GM21367 (cell line): Measurements from ENCODE around the gene UNK.

ENCODE experiments used
- ATAC-seq: cut with Tn5 transposase; IDR thresholded peaks from one replicate; pipeline ENCODE4 v1.9.1; 2021; ENCODE audit not compliant: unreplicated experiment

UNK gene

DNA sequence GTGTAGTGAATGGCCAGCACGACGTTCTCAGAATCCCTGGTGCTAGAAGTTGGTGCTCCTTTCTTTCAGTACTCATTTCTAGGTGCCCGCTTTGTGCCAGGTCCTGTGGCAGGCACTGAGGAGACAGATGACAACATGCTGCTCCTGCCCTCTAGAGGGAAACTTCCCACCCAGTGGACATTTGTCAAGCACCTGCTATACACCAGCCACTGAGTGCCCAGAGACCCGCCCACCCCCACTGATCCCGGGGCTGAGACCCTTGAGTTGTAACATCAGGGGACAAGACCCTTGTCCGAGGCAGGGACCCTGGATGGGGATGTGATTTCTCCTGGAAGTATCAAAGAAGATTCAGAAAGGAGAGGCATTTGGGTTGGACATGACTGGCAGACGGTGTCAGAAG is 34.5 kb downstream of the UNK start:
- no peak for ATAC-seq

DNA sequence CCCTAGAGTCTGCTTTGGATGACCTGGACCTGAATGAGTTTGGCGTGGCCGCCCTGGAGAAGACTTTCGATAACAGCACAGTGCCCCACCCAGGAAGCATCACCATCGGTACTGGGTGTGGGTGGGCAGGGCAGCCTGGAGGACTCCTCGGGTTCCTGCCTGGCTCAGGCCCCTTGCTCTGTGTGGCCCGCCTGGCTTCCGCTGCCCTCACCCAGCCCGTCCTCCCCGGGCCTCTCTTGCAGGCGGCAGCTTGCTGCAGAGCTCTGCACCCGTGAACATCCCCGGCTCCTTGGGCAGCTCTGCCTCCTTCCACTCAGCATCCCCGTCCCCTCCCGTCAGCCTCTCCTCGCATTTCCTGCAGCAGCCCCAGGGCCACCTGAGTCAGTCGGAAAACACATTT is 35.1 kb downstream of the UNK start:
- no peak for ATAC-seq

DNA sequence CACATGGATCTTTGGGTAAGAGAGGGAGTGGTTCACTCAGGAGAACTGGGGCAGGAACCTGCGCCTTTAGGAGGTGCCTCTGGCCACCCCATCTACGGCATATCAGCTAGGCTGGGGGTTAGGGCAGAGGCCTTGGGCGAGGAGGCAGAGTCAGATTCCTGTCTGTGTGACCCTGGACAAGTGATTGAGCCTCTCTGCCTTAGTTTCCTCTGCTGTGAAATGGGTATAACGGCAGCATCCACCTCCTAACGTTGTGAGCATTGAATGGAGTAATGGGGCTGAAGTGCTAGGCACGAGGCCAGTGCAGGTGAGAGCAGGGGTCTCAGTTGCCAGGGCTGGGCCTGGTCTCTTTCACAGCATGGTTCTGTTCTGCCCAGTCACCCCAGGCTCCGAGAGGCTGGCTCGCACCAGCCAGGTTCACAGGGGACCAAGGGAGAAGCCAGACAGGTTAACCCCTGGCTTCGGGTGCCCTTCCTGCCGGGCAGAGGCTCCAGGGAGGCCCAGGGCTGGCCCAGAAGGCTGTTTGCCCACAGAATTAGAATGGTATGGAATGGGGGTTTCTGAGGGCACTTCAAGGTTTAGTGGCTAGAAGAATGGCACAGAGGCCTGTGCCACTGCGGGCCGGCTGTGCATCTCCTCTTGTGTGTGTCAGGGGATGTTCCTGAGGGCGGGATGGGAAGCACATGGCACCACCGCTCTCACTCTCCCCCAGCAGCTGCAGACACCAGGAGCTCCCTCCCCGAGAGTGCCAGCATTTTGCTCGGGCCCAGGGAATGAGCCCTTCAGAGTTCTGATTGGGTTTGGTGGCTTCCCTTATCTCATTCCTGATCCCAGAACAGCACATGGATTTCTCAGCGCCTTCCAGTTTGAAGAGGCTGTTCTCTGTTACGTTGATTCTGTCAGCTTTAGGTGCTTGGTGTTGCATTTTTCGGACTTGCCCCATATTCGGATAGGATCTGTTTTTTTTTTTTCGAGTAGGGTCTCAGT is 35.8 kb downstream of the UNK start:
- no peak for ATAC-seq

DNA sequence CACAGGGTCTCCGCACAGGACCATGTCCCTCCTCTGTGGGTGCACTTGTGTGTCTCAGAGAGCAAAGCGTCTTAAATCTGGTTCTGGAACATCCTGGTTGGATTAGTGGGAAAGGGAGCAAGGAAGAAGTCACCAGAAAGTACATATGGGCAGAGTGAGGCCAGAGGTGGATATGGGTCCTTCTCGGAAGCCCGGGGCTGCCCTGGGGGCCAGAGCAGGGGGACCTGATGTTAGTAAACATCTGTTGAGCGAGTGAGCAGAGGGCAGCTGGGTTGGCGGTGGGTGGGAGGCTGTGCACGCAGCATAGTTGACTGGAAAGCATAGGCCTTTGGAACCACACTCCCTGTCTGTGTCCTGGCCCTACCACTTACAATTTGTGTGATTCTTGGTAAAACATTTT is 36.9 kb downstream of the UNK start:
- no peak for ATAC-seq

DNA sequence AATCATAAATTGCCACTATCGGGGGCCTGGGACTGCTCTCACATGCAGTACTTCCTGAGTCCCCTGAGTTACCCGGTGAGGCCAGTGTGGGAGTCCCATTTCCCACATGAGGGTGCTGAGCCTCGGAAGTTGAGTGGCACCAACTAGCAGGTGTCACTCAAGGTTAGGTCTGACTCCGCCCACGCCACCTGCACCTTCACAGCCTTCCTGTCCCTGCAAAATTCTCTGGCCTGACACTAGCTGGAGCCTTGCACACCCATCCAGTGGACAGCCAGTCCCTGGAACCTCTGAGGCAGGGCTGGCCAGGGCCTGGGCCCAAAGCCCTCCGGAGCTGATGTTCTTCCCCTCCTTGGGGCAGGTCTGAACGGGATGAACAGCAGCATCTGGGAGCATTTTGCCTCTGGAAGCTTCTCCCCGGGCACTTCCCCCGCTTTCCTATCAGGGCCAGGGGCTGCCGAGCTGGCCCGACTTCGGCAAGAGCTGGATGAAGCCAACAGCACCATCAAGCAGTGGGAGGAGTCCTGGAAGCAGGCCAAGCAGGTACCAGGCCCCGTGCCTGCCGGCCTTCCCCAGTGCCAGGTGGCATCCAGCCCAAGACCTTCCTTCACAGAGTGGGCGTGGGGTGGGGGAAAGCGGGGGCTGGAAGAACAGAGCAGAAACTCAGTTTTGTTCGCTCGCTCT is 37.7 kb downstream of the UNK start:
- ATAC-seq: no peak

DNA sequence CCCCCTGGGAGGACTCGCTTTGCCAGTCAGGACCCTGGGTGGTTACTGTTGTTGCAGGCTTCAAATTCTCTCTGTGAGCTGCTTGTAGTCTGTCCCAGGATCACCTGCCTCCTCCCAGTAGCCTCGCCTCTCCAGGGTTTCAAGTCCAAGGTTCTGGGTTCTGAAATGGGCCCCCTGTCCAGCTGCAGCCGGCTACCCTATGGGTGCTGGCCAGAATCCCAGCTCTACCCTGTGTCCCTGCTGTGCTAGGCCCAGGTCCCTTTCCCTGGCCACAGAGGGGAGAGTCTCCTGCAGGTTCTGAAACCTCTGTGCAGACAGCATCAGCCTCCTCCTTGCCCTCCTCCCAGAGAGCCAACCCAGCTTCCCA is 38.2 kb downstream of the UNK start:
- no peak for ATAC-seq

DNA sequence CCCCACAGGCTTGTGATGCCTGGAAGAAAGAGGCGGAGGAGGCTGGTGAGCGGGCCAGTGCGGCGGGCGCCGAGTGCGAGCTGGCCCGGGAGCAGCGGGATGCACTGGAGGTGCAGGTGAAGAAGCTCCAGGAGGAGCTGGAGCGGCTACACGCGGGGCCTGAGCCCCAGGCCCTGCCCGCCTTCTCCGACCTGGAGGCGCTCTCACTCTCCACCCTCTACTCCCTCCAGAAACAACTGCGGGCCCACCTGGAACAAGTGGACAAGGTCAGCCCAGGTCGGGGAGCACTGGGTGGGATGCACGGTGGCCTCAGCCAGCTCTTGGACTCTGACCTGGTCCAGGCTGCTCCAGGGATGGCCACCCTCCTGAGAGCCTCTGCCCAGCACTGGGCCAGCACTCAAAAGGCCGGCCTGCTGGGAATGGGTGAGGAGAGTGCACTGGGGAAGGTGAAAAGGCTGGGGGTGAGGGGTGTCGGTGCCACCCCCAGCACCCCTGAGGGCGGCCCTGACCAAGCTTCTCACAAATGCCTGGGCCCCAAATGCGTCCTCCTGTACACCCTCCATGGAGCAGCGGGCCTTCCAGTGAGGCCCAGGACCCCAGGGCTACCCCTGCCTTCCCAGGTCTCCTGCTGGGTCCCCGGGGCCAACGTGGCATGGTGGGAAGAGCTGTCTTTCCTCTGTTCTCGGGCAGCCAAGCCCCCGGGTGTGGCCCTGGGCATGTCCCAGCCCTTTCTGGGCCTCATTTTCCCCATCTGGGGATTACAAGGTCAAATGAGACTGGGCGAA is 38.8 kb downstream of the UNK start:
- no peak for ATAC-seq

DNA sequence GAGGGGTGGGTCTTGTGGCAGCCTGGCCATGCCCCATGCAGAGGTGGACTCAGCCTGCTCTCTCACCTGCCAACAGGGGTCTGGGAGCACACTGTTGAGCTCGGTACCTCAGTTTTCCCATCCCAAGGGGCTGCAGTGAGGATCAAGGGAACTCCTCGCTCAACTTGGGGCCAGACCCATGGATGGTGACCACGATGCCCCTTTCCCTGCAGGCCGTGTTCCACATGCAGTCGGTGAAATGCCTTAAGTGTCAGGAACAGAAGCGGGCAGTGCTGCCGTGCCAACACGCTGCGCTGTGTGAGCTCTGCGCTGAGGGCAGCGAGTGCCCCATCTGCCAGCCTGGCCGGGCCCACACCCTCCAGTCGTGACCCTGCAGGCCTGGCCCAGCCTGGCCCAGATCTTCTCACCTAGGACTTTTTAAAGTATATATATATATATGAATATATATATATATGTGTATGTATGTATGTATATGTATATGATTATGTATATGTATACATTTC is 39.5 kb downstream of the UNK start:
- ATAC-seq: no peak

DNA sequence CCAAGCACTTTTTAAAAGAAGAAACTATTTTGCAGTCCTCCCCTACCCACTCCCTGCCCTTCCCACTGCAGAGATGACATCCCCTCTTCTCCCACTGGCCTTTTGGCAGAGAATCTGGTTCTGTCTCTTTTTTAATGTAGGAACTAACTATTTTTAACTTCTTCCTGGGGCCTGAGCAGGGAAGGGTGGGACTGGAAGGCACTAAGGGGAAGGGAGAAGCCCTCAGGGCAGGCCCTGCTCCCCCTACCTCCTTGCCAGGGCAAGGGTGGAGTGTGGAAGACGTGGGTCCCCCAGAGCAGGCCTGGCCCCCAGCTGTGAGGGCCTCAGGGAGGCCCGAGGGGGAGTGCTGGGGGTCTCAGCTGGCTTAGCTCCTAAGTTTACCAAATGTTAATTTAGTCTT is 40.1 kb downstream of the UNK start:
- ATAC-seq: no peak

DNA sequence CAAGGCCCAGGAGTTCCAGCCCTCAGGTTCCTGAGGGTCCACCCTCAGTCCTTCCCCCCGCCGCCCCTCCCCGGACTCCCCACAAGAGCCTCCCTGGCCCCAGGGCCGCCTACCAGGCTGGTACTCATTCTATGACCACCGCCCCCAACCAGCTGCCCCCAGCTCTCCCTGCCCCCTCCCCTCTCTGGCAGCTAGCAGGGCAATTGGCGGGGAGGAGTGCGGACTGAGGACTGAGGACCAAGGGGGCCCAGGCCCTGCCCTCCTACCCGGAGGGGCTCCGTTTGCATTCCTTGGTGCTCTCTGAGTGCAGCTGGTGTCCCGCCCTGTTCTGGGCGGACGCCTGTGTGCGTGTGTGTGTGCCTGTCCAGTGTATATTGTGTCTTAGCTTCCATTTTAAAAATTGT is 40.5 kb downstream of the UNK start:
- no peak for ATAC-seq

DNA sequence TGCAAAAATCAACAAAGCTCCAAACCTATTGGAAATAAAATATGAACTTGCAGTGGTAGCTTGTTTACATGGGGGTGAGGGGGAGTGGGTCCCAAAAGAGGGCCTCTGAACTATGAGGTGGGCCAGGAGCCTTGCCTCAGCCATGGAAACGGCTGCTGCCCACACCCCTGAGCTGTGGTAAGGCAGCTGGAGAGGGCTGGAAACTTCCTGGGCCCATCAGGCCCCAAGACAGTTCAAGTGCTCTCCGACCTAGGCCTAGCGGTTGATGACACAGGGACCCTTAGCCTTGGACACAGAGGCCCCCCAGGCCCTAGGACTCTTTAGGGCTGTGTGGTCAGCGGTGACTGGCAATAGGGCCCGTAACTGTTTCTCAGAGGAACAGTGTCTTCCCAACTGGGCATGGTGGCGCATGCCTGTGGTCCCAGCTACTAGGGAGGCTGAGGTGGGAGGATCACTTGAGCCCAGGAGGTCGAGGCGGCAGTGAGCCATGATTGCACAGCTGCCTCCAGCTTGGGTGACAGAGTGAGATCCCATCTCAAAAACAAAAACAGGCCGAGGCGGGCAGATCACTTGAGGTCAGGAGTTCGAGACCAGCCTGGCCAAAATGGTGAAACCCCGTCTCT is 41.3 kb downstream of the UNK start:
- no peak for ATAC-seq

DNA sequence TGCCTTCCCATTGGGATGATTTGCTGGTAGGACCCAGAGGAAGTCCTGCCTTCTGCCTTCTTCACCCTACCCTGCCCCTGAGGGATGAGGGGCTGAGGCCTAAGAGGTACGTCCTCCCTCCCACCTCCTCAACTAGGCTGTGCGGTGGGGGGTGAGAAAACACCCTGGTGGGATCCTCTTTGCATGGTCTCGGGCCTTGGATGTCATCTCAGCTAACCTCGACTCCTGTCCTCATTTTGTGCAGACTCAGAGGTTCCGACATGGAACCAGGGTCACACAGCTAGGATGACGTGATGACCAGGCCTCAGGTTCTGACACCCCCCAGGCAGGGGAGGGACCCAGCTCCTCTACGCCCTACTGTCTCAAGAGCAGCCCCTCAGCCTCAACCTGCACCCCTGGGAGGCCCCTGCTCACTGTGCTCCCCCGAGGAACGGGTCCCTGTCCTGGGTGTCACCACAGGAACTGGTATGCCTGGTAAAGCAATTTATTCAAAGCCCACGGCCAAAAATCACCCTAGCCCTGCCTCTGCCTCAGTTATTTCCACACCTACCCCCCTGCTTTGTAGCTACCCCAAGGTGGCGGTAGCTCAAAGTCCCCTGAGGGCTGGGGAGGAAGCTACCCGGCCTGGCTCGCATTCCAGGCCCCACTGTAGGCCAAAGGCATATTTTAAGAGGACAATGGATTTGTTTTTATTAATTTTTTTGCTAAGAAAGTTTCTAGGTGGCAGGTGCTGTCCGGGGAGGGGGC is 42.1 kb downstream of the UNK start:
- no peak for ATAC-seq

DNA sequence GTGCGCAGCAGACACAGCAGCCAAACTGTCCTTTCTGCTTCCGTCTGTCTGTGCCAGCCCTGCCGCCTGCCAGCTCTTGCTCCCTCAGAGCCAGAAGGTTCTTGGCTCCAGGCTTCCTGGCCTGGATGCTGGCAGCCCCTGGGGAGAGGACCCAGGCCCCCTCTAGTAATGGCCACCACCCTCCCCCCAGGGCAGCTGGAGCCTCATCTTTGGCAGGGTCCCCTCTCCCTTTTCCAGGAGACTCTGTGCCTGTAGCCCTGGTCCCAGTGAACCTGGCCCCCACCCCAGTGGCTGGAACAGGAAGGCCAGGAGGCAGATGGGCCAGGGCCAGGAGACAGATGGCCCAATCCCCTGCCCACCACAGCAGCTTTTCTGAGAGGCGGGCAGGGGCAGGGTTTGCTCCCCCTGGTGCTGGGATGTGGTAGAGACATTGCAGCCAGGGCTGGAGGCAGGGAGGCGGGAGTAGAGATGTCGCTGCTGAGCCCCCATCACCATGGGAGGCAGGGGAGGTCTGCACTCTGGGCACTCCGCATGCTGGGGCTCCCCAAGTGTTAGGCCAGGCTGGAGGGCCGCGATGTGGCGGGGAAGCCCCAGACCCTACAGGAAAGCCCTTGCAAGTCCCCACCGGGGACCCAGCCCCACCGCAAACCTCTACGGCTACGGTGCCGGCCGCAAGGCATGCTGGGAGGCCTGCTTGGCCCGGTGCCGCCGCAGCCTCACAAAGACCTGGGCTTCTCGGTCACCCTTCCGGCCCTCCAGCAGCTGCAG is 42.9 kb downstream of the UNK start:
- ATAC-seq: no peak

DNA sequence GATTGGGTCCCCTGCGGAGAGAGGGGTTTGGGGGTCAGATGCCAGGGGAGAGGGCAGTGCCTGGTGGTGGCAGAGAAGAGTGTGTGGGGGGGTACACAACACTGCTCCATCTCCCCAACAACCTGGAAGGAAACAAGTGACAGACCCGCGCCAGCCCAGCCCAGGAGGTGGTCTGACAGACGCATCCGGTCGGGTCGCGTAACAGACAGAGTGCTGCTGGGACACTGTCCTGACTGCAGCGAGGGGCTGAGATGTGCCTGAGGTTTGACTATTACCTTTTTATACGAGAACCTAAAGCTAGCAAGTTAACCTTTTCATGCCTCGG is 43.4 kb downstream of the UNK start:
- no peak for ATAC-seq

DNA sequence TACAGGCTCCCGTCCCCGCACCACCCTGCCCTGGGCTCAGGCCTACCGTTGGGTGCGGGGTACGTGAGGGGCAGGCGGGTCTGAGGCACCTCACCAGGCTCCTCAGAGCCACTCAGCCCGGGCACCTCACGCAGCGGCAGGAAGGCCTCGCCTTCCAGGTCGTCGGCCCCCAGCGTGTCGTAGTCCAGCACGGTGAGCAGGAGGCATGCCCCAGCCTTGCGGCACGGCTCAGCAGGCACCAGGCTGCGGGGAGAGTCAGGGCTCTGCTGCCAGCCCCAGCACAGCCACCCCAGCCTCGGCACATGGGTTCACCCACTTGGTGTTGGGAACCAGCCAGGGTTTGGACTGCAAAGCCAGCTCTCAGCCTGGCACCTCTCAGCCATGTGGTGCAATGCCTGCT is 44.1 kb downstream of the UNK start:
- no peak for ATAC-seq

DNA sequence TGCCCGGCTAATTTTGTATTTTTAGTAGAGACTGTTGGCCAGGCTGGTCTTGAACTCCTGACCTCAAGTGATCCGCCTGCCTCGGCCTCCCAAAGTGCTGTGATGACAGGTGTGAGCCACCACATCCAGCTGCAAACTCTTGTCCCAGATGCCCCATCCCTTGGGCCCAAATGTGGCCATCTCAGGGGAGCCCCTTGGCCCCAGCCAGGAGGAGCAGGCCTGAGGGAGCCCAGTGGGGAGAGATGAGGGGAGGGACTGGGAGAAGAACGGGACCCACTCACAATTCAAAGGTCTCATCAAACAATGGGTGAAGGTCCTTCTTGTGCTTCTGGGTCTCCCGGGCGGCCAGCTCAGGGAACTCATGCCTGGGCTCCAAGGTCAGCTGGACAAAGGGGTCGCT is 45.1 kb downstream of the UNK start:
- no peak for ATAC-seq

DNA sequence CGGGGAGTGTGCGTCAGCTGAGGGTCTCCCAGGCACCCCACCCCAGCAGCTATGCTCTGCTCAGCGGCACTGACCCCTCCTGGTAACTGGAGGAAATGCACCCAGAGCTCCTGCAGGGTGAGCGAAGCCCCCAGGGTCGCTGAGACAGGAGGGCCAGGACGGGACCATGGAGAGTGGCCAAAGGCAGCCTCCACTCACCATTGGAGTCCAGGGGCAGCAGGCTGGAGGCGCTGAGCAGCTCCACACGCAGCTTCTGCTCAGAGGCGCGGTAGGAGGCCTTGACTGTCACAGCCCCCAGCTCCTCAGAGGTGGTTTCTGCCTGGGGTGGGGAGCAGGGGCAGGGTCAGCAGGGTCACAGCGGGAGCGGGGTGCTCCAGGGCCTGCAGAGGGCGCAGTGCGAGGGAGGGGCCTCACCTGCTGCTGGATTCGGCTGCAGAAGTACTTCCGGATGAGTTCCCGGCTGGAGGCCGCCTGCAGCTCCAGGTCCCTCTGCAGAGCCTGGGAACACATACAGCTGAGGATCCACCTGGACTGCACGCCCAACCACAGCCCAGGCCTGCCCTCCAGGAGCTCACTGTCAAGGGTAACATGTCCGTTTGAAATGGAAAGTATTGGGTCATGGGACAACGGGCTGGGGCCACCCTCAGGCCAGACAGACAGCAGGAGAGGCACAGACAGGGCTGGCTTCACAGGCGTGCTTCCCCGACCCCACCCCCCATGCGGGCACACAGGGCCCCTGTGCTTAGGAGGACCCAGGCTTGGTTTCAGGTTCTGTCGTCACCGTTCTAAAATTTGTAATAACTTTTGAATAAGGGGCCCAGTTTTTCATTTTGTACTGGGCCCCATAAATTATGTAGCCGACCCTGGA is 45.8 kb downstream of the UNK start:
- no peak for ATAC-seq

DNA sequence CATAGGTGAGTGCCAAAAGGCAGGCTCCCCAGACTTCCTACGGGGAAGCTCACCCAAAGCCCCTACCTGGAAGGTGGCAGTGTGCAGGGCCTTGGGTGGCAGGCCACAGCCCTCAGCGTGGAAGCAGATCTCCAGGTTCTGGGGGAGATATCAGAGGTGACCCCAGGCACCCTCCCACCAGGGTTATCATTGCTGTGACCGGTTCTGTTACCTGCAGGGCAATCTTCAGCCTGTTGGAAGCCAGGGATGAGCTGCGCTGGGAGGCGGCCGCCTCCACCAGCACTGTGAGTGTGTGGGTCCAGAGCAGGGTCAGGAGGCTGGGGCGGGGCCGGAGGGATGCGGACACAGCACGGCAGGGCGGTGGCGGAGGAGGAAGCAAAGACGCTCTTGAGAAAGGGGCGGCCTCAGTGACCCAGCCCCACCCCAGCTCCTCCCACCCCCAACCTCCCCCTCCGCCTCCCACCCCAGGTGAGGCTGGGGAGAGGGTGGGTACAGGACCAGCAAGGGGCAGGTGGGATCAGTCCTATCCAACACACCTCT is 46.5 kb downstream of the UNK start:
- ATAC-seq: no peak
